Testis (tissue), 3 donors: ENCODE data around the gene GLS. TPM values are rescaled to one million over a fixed set of nuclear protein-coding genes. Genes with fewer than 3 reads are reported as not detected.

Experiments used
- DNase-seq: peaks from one replicate; pipeline ENCODE4 v3.0.0-alpha.2; 2019
- H3K27ac ChIP-seq, 2 donors: fragments of 200-600 bp; sonication (generic); one replicate each; pipeline ENCODE4 v1.5.1; 2019
- H3K27me3 ChIP-seq: fragments of 200-600 bp; sonication (generic); one replicate; pipeline ENCODE4 v1.5.1; 2019
- H3K36me3 ChIP-seq: fragments of 200-600 bp; sonication (generic); one replicate; pipeline ENCODE4 v1.5.1; 2017; ENCODE audit warnings: low read depth; ENCODE audit errors: missing control alignments
- H3K4me1 ChIP-seq: fragments of 200-600 bp; sonication (generic); one replicate; pipeline ENCODE4 v1.5.1; 2019
- H3K4me3 ChIP-seq, 2 donors: fragments of 200-600 bp; sonication (generic); one replicate each; pipeline ENCODE4 v1.5.1; 2017 to 2019
- H3K9me3 ChIP-seq: fragments of 200-600 bp; sonication (generic); one replicate; pipeline ENCODE4 v1.5.1; 2017
- CTCF ChIP-seq, 3 experiments: fragments of 450-650 bp in 2 of 3; fragments of 200-600 bp in 1 of 3; sonication (generic) in 1 of 3; IDR thresholded peaks; one replicate each; pipeline ENCODE4 v1.5.1; 2016 to 2019; ENCODE audit warnings: antibody characterized with exemption in 3 of 3, mild to moderate bottlenecking in 2 of 3, moderate library complexity in 1 of 3
- POLR2A ChIP-seq: fragments of 450-650 bp; IDR thresholded peaks from one replicate; pipeline ENCODE4 v1.6.1; 2017; ENCODE audit warnings: antibody characterized with exemption, mild to moderate bottlenecking, moderate library complexity
- WGBS, 2 donors: methylation state at CpG; one replicate each; pipeline ENCODE4 v1.1.5; 2018; 5-methylcytosine and 5-hydroxymethylcytosine counted together
- intact Hi-C: fragments of 100-400 bp; cut with DNase I; formaldehyde crosslinking; loops from one replicate; pipeline ENCODE4 v1.15.1; 2023; ENCODE audit warnings: low total_unique reads
- polyA plus RNA-seq: library from polyadenylated mRNA; stranded (reverse); fragments of 350-450 nt; fragmentation: Illumina TruSeq; extraction: RNeasy Lipid Tissue Mini Kit (QIAGEN cat#74804); gene quantifications from one replicate; pipeline ENCODE4 v1.2.3, GENCODE V29; 2014; ENCODE audit warnings: low read depth, low replicate concordance; ENCODE audit not compliant: insufficient read depth
- total RNA-seq, 2 donors: library from RNA; depleted of rRNA; stranded (reverse); fragments of >200 nt; gene quantifications; one replicate each; pipeline ENCODE4 v1.2.3, GENCODE V29; 2016

Gene GLS
- total and polyA plus RNA-seq, 3 donors from 2014 or later = 22.8 to 130 (median 77.7) TPM

GRCh38 chr2:191001624-191002023 is 121.0 kb downstream of the GLS start:
- TF ChIP-seq CTCF (IDR thresholded peaks at IDR 0.05) (no peak), POLR2A (no peak)
- no peaks in the 10 kb centered on the region for H3K9me3 ChIP-seq
- H3K27me3 ChIP-seq = no peaks in the 10 kb centered on the region
- DNase-seq = no peak
- WGBS, 2 donors = 90 to 92% methylated on average over 3 of the region's 3 CpGs
- H3K36me3 ChIP-seq = peaks cover 7% of the 10 kb centered on the region
- no peaks in the 10 kb centered on the region for H3K4me1 ChIP-seq
- intact Hi-C loops = no loop called here
- H3K4me3 ChIP-seq = no peak overlapping the region
- H3K27ac ChIP-seq = no peak overlapping the region

- H3K4me3 ChIP-seq = no peak overlapping the region
- H3K4me1 ChIP-seq = no peaks in the 10 kb centered on the region
- no peak for DNase-seq
- peaks cover 7% of the 10 kb centered on the region for H3K36me3 ChIP-seq
- intact Hi-C loops = no loop called here
- 89 to 95% methylated on average over 6 of the region's 6 CpGs for WGBS, 2 donors
- no peaks in the 10 kb centered on the region for H3K27me3 ChIP-seq
- H3K27ac ChIP-seq = no peak overlapping the region
- H3K9me3 ChIP-seq = no peaks in the 10 kb centered on the region
- no peak for TF ChIP-seq CTCF (IDR thresholded peaks at IDR 0.05)
- no peak for TF ChIP-seq POLR2A
Observed at GRCh38 chr2:191003405-191004309, 123.0 kb downstream of the GLS start.

GRCh38 chr2:191006297-191006696 is 125.7 kb downstream of the GLS start:
- 99 to 100% methylated on average over 3 of the region's 3 CpGs for WGBS, 2 donors
- DNase-seq = no peak
- intact Hi-C loops = no loop called here

GRCh38 chr2:191006997-191007783 is 126.6 kb downstream of the GLS start:
- TF ChIP-seq CTCF (IDR thresholded peaks at IDR 0.05) = no peak
- no peak for TF ChIP-seq POLR2A
- intact Hi-C loops = no loop called here
- no peak overlapping the region for H3K27ac ChIP-seq

More at GRCh38 chr2:191006297-191006696, 125.7 kb downstream of the GLS start:
- Histone ChIP-seq H3K4me1 (no peaks in the 10 kb centered on the region), H3K27ac (no peak overlapping the region), H3K36me3 (peaks cover 7% of the 10 kb centered on the region), H3K27me3 (no peaks in the 10 kb centered on the region), H3K9me3 (no peaks in the 10 kb centered on the region), H3K4me3 (no peak overlapping the region)
- TF ChIP-seq CTCF (IDR thresholded peaks at IDR 0.05) = no peak

More at GRCh38 chr2:191006997-191007783, 126.6 kb downstream of the GLS start:
- no peak for DNase-seq
- Histone ChIP-seq H3K4me1 (peaks cover 4% of the 10 kb centered on the region), H3K36me3 (peaks cover 7% of the 10 kb centered on the region), H3K27me3 (no peaks in the 10 kb centered on the region), H3K9me3 (no peaks in the 10 kb centered on the region), H3K4me3 (no peak overlapping the region)
- 88 to 93% methylated on average over 4 of the region's 4 CpGs for WGBS, 2 donors
